Stimulated activated CD4-positive, alpha-beta T cell treated with anti-CD3 and anti-CD28 coated beads, Interleukin-15, amount 100 ng/mL, for 1 hour (primary cell): ENCODE results near the gene CCDC74A.
"Not testable (repeated sequence)": the region's sequence is repeated elsewhere in the genome, so short reads cannot be mapped to it uniquely, and the experiment has no call there.

Experiments
- DNase-seq, 2 donors: peaks; one replicate each; pipeline ENCODE4 v3.0.0-alpha.2; 2020; ENCODE audit warnings: low read depth in 1 of 2, low spot score in 1 of 2

Gene CCDC74A

DNA sequence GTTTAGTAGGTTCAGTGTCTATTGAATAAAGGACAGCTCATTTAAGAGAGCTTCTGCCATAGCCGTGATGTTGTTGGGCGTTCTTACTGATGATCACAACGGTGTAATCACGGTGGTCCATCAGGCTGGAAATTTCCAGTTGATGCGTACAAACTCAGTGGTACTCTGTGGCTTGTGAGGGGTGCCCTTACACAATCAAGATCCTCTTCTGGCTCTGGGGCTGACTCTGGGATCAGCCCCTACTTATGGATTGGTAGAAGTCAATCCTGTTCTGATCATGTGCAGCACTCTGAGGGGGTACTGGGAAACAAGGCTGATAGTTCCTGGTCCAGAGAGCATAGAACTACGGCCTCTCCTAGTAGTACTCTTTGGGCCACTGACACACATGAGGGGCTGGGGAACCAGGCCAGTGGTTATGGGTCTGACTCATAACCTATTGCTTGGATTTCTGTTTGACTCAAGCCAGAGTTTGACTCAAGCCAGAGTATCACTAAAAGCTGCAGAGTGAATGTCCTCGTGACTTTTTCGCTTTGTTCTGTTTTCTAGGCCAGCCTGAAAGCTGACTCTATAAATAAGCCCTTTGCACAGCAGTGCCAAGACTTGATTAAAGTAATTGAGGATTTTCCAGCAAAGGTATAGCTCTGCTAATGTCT is 29.2 kb upstream of the CCDC74A start:
- DNase-seq: not testable (repeated sequence)

DNA sequence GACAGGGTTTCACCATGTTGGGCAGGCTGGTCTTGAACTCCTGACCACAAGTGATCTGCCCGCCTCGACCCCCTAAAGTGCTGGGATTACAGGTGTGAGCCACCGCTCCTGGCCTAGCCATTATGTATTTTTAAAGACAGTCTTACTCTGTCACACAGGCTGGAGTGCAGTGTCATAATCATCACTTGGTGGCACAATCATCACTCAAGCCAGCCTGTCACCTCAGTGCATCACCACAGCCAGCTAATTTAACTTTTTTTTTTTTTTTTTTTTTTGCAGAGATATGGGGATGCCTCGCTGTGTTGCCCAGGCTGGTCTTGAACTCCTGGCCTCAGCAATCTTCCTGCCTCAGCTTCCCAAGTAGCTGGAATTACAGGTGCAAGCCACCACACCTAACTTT is 24.1 kb upstream of the CCDC74A start:
- DNase-seq: not testable (repeated sequence)

DNA sequence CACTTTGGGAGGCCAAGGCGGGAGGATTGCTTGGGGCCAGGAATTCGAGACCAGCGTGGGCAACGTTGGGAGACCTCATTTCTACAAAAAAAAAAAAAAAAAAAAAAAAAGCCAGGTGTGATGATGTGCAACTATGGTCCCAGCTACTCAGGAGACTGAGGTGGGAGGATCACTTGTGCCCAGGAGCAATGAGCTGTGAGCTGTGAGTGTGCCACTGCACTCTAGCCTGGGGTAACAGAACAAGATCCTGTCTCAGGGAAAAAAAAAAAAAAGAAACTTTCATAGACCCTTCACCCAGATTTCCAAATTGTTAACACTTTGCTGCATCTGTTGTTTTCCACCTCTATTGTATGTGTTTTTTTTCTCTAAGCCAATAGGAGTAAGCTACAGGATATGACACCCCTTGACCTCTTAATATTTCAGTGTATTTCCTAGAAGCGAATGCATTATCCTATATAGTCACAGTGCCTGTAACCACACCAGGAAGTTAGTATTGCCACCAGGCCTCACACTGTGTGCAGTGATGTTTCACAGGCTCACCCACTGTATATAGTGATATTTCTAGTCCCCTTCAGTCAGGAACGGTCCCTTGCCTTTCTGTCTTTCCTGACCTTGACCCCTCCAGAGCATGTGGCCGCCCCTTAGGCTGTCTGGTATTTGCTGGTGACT is 23.5 kb upstream of the CCDC74A start:
- DNase-seq: not testable (repeated sequence)

DNA sequence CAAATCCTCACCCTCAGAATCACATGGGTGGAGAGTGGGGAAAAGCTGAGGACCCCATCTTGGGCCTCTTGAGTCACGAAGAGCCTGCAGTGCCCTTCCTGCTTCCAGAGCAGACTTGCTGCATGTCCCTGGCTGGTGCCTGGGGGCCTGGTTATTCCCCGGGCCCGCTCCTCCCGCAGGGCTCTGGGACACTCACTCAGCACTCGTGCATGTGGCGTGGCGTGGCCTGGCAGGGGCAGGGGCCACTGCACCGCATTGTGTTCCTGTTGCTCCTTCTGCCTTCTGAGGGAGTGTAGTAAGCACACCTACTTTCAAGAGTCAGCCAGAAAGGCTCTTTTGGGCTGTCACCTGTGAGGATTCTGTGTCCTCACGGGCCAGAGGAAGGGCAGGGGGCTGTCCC is 18.1 kb upstream of the CCDC74A start:
- DNase-seq: no peak

DNA sequence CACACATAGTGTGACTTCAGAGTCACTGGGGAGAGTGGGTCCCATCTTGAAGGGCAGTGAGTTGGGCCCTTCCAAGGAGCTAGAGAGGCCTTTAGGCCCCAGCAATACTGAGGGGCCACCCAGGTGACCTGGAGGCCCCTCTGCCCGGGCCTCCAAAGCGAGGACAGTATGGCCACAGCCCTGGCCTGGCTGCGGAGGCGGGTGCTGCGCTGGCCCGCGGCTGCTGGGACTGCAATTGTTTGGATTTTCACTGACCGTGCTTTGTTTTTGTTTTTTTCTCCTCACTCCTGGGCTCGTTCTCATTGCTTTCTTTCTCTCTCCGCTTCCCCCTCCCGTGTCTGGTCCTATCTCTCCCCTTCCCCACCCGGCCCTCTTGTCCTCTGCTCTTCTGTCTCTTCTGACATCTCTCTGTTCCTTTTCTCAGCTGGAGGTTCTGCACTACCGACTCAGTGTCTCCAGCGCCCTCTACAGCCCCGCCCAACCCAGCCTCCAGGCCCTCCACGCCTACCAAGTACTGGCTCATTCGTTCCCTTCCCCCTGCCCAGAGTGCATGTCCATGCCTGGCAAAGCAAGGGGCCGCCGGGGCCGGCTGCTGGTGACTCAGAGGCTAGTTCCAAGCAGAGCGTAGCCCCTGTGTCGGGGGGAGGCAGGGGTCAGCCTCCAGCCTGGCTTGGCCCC is 16.3 kb upstream of the CCDC74A start:
- not testable (repeated sequence) for DNase-seq

DNA sequence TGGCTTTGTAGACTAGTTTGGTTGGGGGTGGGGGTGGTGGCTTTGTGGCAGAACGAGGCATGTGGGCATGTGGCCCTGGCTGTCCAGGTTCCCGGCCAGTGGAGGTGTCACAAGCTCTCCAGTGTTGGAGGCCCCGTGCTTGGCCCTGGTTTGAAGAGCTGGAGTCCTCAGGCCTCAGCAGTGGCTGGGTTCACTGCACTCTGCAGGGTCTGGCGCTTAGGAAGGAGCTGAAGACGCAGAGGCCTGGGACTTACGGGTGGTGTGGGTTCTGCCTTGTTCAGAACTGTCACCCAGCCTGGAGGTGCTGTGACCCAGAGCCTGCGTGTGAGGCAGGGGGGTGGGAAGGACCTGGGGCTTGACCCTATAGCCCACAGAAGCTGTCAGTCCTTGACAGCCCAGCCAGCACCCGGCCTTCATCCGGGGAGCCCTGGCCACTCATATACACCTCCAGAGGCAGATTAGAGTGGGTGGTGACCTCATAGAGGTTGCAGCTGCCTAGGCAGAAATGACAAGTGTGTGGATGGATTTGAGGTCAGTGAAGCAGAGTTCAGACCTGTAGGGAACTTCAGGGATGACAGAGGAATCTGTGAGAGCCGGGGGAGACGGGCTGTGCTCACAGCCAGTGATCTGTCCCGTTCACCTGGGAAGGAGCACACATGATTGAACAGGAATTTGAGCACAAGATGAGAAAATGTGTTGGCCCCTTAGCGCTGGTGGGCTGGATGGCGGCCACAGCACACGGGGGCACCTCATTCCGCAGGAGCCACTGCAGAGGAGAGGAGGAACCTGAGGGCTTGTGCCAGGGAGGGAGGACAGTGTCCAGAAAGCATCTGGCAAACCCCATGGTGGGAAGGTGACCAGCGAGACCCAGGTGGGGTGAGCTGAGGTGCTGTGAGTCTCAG is 15.5 kb upstream of the CCDC74A start:
- DNase-seq: not testable (repeated sequence)

DNA sequence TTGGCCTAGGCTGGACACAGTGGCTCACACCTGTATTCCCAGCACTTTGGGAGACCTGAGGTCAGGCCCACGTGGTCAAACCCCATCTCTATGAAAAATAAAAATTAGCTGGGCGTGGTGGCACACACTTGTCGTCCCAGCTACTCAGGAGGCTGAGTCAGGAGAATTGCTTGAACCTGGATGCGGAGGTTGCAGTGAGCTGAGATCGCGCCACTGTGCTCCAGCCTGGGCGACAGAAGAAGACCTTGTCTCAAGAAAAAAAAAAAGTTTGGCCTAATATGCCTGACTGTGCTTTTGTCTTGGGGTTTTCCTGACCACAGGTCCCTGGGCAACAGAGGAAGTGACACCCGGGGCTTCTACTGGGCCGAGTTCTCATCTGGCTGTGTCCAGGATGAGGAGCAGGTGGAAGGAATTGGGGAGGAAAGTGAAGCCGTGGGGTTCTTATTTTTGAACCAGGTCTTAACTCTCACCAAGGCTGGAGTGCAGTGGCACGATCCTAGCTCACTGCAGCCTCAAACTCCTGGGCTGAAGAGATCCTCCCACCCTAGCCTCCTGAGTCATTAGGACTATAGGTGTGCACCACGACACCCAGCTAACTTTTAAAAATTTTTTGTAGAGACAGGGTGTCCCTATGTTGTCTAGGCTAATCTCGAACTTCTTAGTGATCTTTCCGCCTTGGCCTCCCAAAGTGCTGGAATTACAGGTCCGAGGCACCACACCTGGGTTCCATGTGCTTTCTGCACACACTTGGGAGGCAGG is 13.1 kb upstream of the CCDC74A start:
- DNase-seq: not testable (repeated sequence)

DNA sequence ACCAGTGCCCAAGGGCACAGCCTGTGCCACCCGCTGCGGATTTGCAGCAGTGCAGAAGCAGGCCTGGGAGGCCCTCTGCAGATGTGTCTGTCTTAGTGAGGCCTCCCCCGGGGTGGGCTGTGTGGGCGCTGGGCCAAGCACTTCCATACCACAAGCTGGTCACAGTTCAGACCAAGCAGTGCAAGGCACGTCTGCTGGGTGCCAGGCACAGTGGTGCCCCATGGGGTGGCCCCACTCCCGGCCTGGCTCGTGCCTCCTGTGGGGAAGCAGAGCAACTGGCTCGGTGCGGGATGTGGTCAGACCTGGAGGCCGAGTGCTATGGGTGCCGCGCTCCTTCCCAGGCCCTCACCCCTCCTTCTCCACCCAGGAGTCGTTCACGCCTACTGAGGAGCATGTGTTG is 12.5 kb upstream of the CCDC74A start:
- DNase-seq: not testable (repeated sequence)

DNA sequence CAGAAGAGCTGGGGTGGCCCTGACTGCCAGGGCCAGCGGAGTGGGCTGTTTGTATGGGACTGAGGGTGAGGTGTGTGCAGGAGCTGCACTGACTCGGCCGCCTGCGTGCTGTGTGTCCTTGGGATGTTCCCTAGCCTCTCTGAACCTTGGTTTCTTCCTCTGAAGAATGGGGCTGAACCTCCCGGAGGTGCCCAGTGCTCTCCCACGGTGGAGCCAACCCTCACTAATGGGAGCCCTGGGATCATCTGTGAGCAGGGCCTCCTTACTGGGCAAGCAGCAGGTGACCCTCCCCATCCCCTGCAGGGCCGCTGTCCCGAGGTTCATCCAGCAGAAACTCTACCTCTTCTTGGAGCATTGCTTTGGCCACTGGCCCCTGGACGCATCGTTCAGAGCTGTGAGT is 11.7 kb upstream of the CCDC74A start:
- no peak for DNase-seq

DNA sequence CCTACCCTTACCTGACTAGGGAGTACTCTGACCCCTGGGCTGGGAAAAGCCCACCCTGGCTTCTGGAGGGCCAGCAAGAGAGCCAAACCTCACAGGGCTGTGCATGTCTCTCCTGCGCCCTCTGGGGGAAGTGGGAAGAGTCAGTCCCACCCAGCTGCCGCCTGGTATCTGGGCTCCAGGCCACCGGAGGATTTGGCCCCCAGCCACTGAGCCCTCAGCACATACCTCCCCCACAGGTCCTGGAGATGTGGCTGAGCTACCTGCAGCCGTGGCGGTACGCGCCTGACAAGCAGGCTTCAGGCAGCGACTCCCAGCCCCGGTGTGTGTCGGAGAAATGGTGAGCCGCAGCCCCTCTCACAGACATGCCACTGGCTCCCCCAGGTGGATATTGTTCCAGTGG is 11.1 kb upstream of the CCDC74A start:
- DNase-seq: not testable (repeated sequence)

DNA sequence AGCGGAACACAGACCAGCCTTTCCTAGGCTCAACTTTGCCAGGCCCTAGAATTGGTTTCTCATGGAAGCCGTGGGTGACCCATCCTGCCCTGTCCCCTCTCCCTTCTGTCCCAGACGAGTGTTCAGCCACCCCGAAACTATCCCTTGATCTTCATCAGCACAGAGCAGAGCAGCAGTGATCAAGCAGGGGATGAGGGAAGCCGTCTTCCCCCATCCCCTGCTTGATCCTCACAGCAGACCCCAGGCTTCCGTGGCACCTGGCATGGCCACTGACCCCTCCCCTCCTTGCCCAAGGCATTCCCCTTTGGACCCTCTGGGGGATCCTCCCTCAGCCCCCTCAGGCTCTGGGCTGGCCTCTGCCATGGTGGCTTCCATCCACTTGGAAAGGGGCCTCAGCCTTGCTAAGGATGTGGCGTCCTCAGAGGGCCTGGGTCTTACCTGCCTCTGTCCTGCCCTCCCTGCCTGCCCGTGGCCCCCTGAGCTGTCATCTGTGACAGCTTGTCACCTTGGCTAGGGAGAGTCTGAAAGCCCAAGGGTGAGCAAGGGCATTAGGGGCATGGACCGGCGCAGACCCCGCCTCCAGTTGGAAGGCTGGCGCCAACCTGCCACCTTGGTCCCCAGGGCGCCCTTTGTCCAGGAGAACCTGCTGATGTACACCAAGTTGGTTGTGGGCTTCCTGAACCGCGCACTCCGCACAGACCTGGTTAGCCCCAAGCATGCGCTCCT is 10.4 kb upstream of the CCDC74A start:
- no peak for DNase-seq

DNA sequence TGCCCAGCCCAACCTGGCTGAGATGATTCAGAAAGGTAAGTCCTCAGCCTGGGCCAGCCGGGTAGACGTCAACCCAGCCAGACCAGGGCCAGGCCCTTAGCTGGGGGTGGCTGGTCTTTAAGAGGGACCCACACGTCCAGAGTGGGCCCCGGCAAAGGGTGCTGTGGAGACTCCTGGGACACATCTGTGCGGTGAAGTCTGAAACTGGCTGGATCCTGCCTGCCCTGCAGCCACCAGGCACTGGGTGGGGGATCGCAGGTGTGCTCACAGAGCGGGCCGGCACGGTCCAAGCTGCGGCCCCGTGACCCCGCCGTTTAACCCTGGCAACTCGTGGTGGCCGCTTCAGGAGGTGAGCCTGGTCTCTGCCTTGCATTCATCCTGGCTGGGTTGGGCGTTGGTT is 9.8 kb upstream of the CCDC74A start:
- DNase-seq: not testable (repeated sequence)

DNA sequence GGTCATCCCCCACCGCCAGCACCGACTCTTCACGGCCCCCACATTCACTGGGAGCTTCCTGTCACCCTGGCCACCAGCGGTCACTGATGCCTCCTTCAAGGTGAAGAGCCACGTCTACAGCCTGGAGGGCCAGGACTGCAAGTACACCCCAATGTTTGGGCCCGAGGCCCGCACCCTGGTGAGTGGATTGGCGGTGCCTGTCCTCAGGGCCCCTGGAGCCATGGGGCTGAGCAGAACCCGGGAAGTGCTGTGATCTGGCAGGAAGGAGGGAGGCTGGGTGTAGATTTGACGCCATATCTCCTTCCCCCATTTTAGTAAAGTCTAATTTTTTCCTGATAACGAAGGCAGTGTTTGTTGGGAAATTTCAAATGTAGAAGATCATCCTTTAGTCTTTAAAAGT is 9.2 kb upstream of the CCDC74A start:
- DNase-seq: not testable (repeated sequence)

DNA sequence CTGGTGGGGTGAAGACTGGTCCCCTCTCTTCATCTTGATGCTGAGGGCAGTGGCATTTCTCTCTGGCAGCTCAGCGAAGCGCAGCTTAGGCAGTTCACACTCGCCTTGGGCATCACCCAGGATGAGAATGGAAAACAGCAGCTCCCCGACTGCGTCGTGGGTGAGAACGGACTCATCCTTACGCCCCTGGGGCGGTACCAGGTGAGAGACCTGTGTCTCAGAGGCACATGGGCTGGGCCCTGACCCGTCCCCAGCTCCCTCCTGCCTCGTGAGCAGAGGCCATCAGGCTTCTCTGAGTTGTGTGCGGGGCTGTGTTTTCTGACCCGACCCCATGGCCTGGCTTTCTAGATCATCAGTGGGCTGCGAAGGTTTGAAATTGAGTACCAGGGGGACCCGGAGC is 8.2 kb upstream of the CCDC74A start:
- no peak for DNase-seq

DNA sequence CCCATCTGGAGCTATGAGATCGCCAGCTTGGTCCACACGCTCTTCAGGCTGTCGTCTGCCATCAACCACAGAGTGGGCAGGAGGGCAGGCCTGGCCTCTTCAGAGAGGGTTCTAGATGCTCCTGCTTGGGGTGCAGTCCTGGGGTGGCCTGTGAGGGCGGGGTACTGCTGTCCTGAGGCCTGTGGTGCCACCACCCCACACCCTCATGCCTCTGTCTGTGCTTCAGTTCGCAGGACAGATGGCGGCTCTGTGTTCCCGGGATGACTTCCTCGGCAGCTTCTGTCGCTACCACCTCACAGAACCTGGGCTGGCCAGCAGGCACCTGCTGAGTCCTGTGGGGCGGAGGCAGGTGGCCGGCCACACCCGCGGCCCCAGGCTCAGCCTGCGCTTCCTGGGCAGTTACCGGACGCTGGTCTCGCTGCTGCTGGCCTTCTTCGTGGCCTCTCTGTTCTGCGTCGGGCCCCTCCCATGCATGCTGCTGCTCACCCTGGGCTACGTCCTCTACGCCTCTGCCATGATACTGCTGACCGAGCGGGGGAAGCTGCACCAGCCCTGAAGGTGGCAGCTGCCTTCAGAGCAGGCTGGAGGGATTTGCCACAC is 7.7 kb upstream of the CCDC74A start:
- not testable (repeated sequence) for DNase-seq

DNA sequence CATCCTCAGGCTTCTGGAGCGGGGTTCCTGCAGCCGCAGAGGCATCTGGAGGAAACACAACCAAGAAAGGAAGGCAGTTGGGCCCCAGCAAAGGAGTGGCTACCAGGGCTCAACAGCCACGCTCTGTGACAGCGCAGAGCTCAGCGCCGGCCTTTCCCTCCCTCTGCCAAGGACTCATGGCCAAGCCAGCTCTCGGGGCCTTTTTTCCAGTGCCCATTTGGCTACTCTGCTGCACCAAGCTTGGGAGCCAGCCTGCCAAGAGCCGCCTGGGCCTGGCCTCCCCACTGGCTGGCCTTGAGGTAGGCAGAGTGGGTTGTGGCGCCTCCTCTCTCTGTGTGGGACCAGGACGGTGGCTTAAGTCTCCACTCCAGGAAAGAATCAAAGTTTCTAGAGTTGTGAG is 7.2 kb upstream of the CCDC74A start:
- DNase-seq: no peak

DNA sequence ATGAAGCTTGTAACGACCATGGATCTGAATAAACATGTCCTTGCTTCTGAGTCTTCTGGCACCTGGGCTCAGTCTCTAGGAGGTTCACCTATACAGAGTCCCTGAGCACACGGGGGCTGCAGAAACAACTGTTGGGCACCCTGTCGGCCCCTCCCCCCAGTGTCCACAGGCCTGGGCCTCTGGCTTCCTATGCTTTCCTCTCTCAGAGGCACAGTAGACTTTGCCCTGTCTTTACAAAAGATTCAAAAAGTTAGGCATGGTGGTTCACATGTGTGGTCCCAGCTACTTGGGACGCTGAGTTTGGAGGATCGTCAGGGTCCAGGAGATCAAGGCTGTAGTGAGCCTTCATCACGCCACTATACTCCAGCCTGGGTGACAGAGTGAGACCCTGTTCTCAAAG is 6.2 kb upstream of the CCDC74A start:
- not testable (repeated sequence) for DNase-seq

DNA sequence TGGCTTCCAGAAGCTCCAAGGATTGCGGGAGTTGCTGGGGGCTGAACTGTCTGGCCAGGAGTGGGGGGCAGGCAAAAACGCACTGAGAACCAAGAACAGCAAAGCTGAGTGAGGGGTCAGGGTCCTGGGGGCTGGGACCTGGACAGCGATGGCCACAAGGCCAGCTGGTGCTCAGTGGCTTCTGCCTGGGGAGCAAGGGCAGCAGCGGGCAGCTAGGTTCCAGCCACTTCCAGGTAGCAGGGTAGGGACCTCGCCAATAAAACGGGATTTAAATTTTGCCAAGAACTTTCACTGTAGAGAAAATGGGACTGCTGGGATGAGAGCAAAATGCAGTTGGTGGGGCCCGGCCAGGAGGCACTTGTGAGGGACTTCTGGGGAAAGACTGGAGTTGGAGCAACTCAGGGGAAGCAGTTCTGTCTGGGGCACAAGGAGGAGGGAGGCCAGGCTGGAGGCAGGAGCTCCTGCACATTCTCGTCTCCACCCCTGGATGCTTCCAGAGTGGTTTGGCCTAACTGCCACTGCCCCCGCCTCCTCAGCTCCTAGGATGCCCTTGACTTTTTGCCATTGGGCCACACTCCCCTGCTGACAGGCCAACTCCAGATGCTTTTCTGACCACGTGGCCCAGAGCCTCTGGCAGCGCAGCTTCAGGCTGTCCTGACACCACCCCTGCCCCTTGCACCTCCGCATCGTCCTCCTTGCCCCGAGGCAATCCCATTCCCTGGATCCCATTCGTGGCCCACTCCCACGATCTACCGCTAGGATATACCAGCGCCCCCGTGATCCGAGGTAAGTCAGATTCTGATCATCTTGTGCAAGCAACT is 5.5 kb upstream of the CCDC74A start:
- DNase-seq: no peak

DNA sequence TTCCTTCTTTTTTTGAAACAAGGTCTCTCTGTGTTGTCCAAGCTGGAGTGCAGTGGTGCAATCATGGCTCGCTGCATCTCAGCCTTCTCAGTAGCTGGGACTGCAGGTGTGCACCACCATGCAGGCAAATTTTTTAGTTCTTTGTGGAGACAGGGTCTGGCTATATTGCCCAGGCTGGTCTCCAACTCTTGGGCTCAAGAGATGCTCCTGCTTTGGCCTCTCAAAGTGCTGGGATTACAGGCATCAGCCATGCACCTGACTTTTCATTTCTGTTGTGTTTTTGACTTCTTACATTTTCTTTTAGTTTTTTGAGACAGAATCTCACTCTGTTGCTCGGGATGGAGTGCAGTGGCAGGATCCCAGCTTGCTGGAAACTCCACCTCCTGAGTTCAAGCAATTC is 2.4 kb upstream of the CCDC74A start:
- DNase-seq: not testable (repeated sequence)
